GM23248 (cell line): ENCODE results near the gene GABBR2.

ENCODE experiments used
- EZH2 ChIP-seq: fragments of 200-600 bp; sonication (generic); IDR thresholded peaks from 2 replicates; pipeline ENCODE4 v1.6.1; 2018; ENCODE audit warnings: antibody characterized with exemption, mild to moderate bottlenecking; ENCODE audit not compliant: insufficient read depth, poor library complexity, severe bottlenecking
- EZH2phosphoT487 ChIP-seq: fragments of 200-600 bp; sonication (generic); IDR thresholded peaks from 2 replicates; pipeline ENCODE4 v1.6.1; 2018; ENCODE audit warnings: antibody characterized with exemption, moderate library complexity, mild to moderate bottlenecking, low read depth; ENCODE audit not compliant: insufficient read depth

DNA sequence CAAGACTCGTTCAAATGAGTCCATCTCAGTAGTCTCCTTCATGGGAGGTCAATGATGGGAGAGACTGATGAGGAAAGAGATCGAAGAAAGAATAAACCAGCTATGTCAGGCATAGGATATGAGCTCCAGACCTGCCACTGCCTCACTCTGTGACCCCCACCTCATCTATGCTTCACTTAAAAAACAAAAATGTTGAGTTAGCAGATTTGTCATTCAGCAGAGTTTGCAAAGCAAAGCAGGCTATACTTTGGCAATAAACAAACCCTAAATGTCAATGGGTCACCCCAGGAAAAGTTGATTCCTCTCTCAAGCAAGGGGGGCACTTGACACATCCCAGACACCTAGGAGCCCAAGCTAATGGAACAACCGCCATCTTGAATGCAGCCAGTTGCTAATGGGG lies 117.0 kb downstream of the GABBR2 start:
- TF ChIP-seq EZH2 (no peak), EZH2phosphoT487 (no peak)
